Body of pancreas (tissue), 4 donors: ENCODE measurements around the gene ENPP3. TPM values are rescaled to one million over a fixed set of nuclear protein-coding genes. Genes with fewer than 3 reads are reported as not detected.
"Not testable (repeated sequence)": the region's sequence is repeated elsewhere in the genome, so short reads cannot be mapped to it uniquely, and the experiment has no call there.

Experiments
- ATAC-seq: fragments of 150-250 bp; one replicate; pipeline ENCODE4 v1.9.1; 2016
- DNase-seq, 4 donors: peaks; one replicate each; pipeline ENCODE4 v3.0.0-alpha.2; 2019
- H3K27ac ChIP-seq, 4 donors: fragments of 200-600 bp; sonication (generic); 1 replicate in 3 of 4; 2 replicates in 1 of 4; pipeline versions ENCODE4 v1.5.1 to v1.6.1; 2016 to 2019; ENCODE audit warnings: mild to moderate bottlenecking in 1 of 4, mixed read lengths in 1 of 4, moderate library complexity in 1 of 4
- H3K27me3 ChIP-seq, 2 donors: fragments of 200-600 bp; sonication (generic); one replicate each; pipeline ENCODE4 v1.6.0; 2016; ENCODE audit warnings: mild to moderate bottlenecking in 1 of 2
- H3K36me3 ChIP-seq, 2 donors: fragments of 200-600 bp; sonication (generic); replicated peaks in 1 of 2; 2 replicates each; pipeline ENCODE4 v1.5.1; 2016; ENCODE audit warnings: low read depth in 2 of 2; ENCODE audit not compliant: insufficient read depth in 1 of 2
- H3K4me1 ChIP-seq: fragments of 200-600 bp; sonication (generic); one replicate; pipeline ENCODE4 v1.6.0; 2016
- H3K4me3 ChIP-seq, 2 donors: fragments of 200-600 bp; sonication (generic); 1 replicate in 1 of 2; 2 replicates in 1 of 2; pipeline ENCODE4 v1.5.1; 2016 to 2019
- H3K9me3 ChIP-seq, 3 donors: fragments of 200-600 bp; sonication (generic); 1 replicate in 2 of 3; 2 replicates in 1 of 3; pipeline ENCODE4 v1.5.1; 2016
- CTCF ChIP-seq, 7 experiments: fragments of 450-650 bp in 4 of 7; fragments of 200-600 bp in 3 of 7; sonication (generic) in 3 of 7; IDR thresholded peaks; one replicate each; pipeline ENCODE4 v1.5.1; 2016 to 2019; ENCODE audit warnings: antibody characterized with exemption in 7 of 7
- POLR2A ChIP-seq, 3 donors: fragments of 450-650 bp; IDR thresholded peaks; one replicate each; pipeline ENCODE4 v1.6.1; 2016; ENCODE audit warnings: antibody characterized with exemption in 3 of 3, mild to moderate bottlenecking in 2 of 3
- WGBS, 2 donors: methylation state at CpG; one replicate each; pipeline ENCODE4 v1.1.5; 2017; 5-methylcytosine and 5-hydroxymethylcytosine counted together
- intact Hi-C: fragments of 100-400 bp; cut with DNase I; formaldehyde crosslinking; loops from one replicate; pipeline ENCODE4 v1.15.1; 2023
- total RNA-seq, 2 donors: library from RNA; depleted of rRNA; stranded (reverse); fragments of >200 nt; gene quantifications; one replicate each; pipeline ENCODE4 v1.1.0, GENCODE V29; 2016

ENPP3 gene
- total RNA-seq, 2 donors from 2014 or later, result 0.26 TPM; not detected in 1

GRCh38 chr6:131710917-131711316 is 73.8 kb downstream of the ENPP3 start, which contains the start of gene CTAGE9:
CTAGE9 (minus strand) TSS chr6:131711017; CDS start chr6:131711017, 0 bp downstream.
- intact Hi-C loops, DNase-seq: not testable (repeated sequence)

GRCh38 chr6:131715567-131715966 is 78.5 kb downstream of the ENPP3 start:
- WGBS, 2 donors, result 80 to 100% methylated on average over 2 to 5 of the region's 6 CpGs
- ATAC-seq, result peak; percentile 24
- intact Hi-C loops, H3K27ac ChIP-seq, H3K9me3 ChIP-seq, DNase-seq, H3K27me3 ChIP-seq, H3K4me3 ChIP-seq, H3K36me3 ChIP-seq, H3K4me1 ChIP-seq: not testable (repeated sequence)

More at GRCh38 chr6:131710917-131711316, 73.8 kb downstream of the ENPP3 start, which contains the start of gene CTAGE9:
- 92 to 97% methylated on average over 6 to 7 of the region's 18 CpGs for WGBS, 2 donors
- H3K4me3 ChIP-seq, H3K36me3 ChIP-seq, H3K27ac ChIP-seq, ATAC-seq, H3K4me1 ChIP-seq, H3K27me3 ChIP-seq, H3K9me3 ChIP-seq: not testable (repeated sequence)

GRCh38 chr6:131717836-131718542 is 80.9 kb downstream of the ENPP3 start:
- no peak for DNase-seq
- Histone ChIP-seq H3K27me3 (no peaks in the 10 kb centered on the region), H3K4me3 (no peak overlapping the region), H3K9me3 (no peaks in the 10 kb centered on the region), H3K4me1 (no peaks in the 10 kb centered on the region), H3K27ac (no peak overlapping the region), H3K36me3 (no peaks in the 10 kb centered on the region)
- TF ChIP-seq CTCF (IDR thresholded peaks at IDR 0.05) (no peak), POLR2A (IDR thresholded peaks at IDR 0.05) (no peak)
- intact Hi-C loops, result no loop called here
- ATAC-seq, result no peak
- 76 to 82% methylated on average over 3 of the region's 3 CpGs for WGBS, 2 donors

GRCh38 chr6:131721161-131721560 is 84.1 kb downstream of the ENPP3 start:
- WGBS, 2 donors, result 74 to 82% methylated on average over 2 of the region's 2 CpGs
- no peak overlapping the region for H3K4me3 ChIP-seq
- no peaks in the 10 kb centered on the region for H3K27me3 ChIP-seq
- TF ChIP-seq CTCF (IDR thresholded peaks at IDR 0.05) (no peak), POLR2A (IDR thresholded peaks at IDR 0.05) (no peak)
- intact Hi-C loops, result no loop called here
- DNase-seq, result no peak
- no peaks in the 10 kb centered on the region for H3K9me3 ChIP-seq
- no peaks in the 10 kb centered on the region for H3K36me3 ChIP-seq
- H3K27ac ChIP-seq, result no peak overlapping the region
- ATAC-seq, result no peak
- H3K4me1 ChIP-seq, result no peaks in the 10 kb centered on the region

- WGBS, 2 donors, result 72 to 75% methylated on average over 2 of the region's 2 CpGs
- DNase-seq (no peak), ATAC-seq (no peak)
- Histone ChIP-seq H3K4me1 (no peaks in the 10 kb centered on the region), H3K9me3 (no peaks in the 10 kb centered on the region), H3K27me3 (no peaks in the 10 kb centered on the region), H3K36me3 (no peaks in the 10 kb centered on the region), H3K4me3 (no peak overlapping the region), H3K27ac (no peak overlapping the region)
- intact Hi-C loops, result no loop called here
- no peak for TF ChIP-seq POLR2A (IDR thresholded peaks at IDR 0.05)
- TF ChIP-seq CTCF (IDR thresholded peaks at IDR 0.05), result no peak
These were observed 87.0 kb downstream of the ENPP3 start for GRCh38 chr6:131724114-131724513.

GRCh38 chr6:131727467-131727866 is 90.4 kb downstream of the ENPP3 start:
- WGBS, 2 donors, result 93 to 97% methylated on average over 5 of the region's 5 CpGs
- Histone ChIP-seq H3K27ac (no peak overlapping the region), H3K4me3 (no peak overlapping the region), H3K36me3 (no peaks in the 10 kb centered on the region), H3K9me3 (no peaks in the 10 kb centered on the region), H3K27me3 (no peaks in the 10 kb centered on the region), H3K4me1 (no peaks in the 10 kb centered on the region)
- no peak for TF ChIP-seq CTCF (IDR thresholded peaks at IDR 0.05)
- TF ChIP-seq POLR2A (IDR thresholded peaks at IDR 0.05), result no peak
- no peak for DNase-seq
- intact Hi-C loops, result no loop called here
- ATAC-seq, result no peak
